Measurements from ENCODE around the gene LRMDA. TPM values are rescaled to one million over a fixed set of nuclear protein-coding genes. Genes with fewer than 3 reads are reported as not detected.
"Not testable (repeated sequence)": the region's sequence is repeated elsewhere in the genome, so short reads cannot be mapped to it uniquely, and the experiment has no call there.

Gene LRMDA
- polyA plus RNA-seq, 1 donor (not counting 4 experiments of a cell fraction or from before 2014, with no cell fraction given), result not detected

DNA sequence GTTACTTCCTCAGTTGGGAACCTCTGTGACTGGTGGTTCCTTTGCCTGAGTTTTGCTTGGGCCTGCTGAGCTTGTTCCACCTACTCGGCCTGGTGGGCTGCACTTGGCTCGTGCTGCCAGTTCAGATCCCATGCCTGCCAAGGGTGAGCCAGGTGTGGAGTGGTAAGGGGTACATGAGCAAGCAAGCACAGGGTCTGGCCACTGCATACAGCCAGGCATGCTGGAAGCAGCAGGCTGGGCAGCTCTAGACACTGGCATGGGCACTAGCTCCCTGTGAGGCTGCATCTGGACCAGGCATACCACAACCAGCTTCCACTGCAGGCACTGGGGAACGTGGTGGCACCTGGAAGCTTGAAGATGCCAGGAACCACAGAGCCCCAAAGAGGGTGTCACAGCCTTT, 624.0 kb downstream of the LRMDA start:
- H3K27ac ChIP-seq (ENCODE audit: control insufficient read depth, insufficient read depth, low read length), result no peak overlapping the region
- dilution Hi-C loops (cut with MboI; ENCODE audit: extremely low pct_ligation_motif_present, low sequenced_read_pairs), result no loop called here

DNA sequence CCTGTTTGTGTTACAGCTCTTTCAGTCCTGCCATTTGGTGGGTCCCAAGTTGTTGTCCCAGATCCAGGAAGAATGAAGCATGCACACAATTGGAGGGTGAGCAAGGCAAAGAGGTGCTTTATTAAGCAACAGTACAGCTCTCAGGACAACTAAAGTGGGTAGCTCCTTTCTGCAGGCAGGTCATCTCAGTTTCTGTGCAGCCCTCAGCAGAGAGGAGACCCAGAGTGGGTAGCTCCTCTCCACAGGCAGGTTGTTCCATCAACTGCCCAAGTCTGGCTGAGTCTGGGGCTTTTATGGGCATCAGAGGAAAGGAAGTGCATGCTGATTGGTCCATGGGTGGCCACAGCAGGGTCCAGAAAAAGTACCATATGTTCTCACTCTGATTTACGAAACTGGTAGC, 624.5 kb downstream of the LRMDA start:
- dilution Hi-C loops (cut with MboI; ENCODE audit: extremely low pct_ligation_motif_present, low sequenced_read_pairs), result no loop called here
- H3K36me3 ChIP-seq (ENCODE audit: control insufficient read depth in 2 of 2, extremely low read depth in 1 of 2, insufficient read depth in 2 of 2, low read length in 2 of 2), result no peaks in the 10 kb centered on the region
- no peak overlapping the region for H3K4me2 ChIP-seq (ENCODE audit: control insufficient read depth, extremely low read depth, insufficient read depth, low read depth, low read length)
- no peaks in the 10 kb centered on the region for H3K9me1 ChIP-seq (ENCODE audit: control insufficient read depth, extremely low read depth, insufficient read depth, low read length)
- H3K4me3 ChIP-seq (ENCODE audit: control insufficient read depth in 2 of 3, extremely low read depth in 1 of 3, insufficient read depth in 2 of 3, low read depth in 1 of 3, low read length in 3 of 3), result no peak overlapping the region
- no peaks in the 10 kb centered on the region for H3K4me1 ChIP-seq (ENCODE audit: control insufficient read depth, extremely low read depth, insufficient read depth, low read length)
- H3K9me3 ChIP-seq (ENCODE audit: control insufficient read depth, low read depth, low read length), result no peaks in the 10 kb centered on the region
- H3K27me3 ChIP-seq (ENCODE audit: control insufficient read depth, extremely low read depth, insufficient read depth, low read length), result peaks cover 3% of the 10 kb centered on the region
- TF ChIP-seq, protein P1, sequence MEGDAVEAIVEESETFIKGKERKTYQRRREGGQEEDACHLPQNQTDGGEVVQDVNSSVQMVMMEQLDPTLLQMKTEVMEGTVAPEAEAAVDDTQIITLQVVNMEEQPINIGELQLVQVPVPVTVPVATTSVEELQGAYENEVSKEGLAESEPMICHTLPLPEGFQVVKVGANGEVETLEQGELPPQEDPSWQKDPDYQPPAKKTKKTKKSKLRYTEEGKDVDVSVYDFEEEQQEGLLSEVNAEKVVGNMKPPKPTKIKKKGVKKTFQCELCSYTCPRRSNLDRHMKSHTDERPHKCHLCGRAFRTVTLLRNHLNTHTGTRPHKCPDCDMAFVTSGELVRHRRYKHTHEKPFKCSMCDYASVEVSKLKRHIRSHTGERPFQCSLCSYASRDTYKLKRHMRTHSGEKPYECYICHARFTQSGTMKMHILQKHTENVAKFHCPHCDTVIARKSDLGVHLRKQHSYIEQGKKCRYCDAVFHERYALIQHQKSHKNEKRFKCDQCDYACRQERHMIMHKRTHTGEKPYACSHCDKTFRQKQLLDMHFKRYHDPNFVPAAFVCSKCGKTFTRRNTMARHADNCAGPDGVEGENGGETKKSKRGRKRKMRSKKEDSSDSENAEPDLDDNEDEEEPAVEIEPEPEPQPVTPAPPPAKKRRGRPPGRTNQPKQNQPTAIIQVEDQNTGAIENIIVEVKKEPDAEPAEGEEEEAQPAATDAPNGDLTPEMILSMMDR (optimal IDR thresholded peaks at IDR 0.05 in 1 of 3, IDR thresholded peaks at IDR 0.05 in 1 of 3, conservative IDR thresholded peaks at IDR 0.05 in 1 of 3; ENCODE audit: extremely low read depth in 1 of 3, insufficient read depth in 2 of 3, low read length in 3 of 3), result no peak
- no peak for TF ChIP-seq EZH2 (IDR thresholded peaks at IDR 0.05; ENCODE audit: low read length)
- no peak overlapping the region for H2AFZ ChIP-seq (ENCODE audit: control insufficient read depth, low read length)
- no peaks in the 10 kb centered on the region for H3K79me2 ChIP-seq (ENCODE audit: control insufficient read depth, insufficient read depth, low read length)
- H3K27ac ChIP-seq (ENCODE audit: control insufficient read depth, insufficient read depth, low read length), result no peak overlapping the region
- H4K20me1 ChIP-seq (ENCODE audit: control insufficient read depth, extremely low read depth, insufficient read depth, low read length), result no peaks in the 10 kb centered on the region
- DNase-seq (ENCODE audit: low read depth, low spot score) (no peak), FAIRE-seq (no peak)
- no peak overlapping the region for H3K9ac ChIP-seq (ENCODE audit: control insufficient read depth, extremely low read depth, insufficient read depth, low read length)

More for the DNA sequence above, 624.0 kb downstream of the LRMDA start:
- Histone ChIP-seq H3K79me2 (ENCODE audit: control insufficient read depth, insufficient read depth, low read length) (no peaks in the 10 kb centered on the region), H3K4me1 (ENCODE audit: control insufficient read depth, extremely low read depth, insufficient read depth, low read length) (no peaks in the 10 kb centered on the region), H2AFZ (ENCODE audit: control insufficient read depth, low read length) (no peak overlapping the region), H3K9me1 (ENCODE audit: control insufficient read depth, extremely low read depth, insufficient read depth, low read length) (no peaks in the 10 kb centered on the region), H3K36me3 (ENCODE audit: control insufficient read depth in 2 of 2, extremely low read depth in 1 of 2, insufficient read depth in 2 of 2, low read length in 2 of 2) (no peaks in the 10 kb centered on the region), H3K27me3 (ENCODE audit: control insufficient read depth, extremely low read depth, insufficient read depth, low read length) (peaks cover 3% of the 10 kb centered on the region), H4K20me1 (ENCODE audit: control insufficient read depth, extremely low read depth, insufficient read depth, low read length) (no peaks in the 10 kb centered on the region), H3K4me3 (ENCODE audit: control insufficient read depth in 2 of 3, extremely low read depth in 1 of 3, insufficient read depth in 2 of 3, low read depth in 1 of 3, low read length in 3 of 3) (no peak overlapping the region), H3K4me2 (ENCODE audit: control insufficient read depth, extremely low read depth, insufficient read depth, low read depth, low read length) (no peak overlapping the region), H3K9me3 (ENCODE audit: control insufficient read depth, low read depth, low read length) (no peaks in the 10 kb centered on the region), H3K9ac (ENCODE audit: control insufficient read depth, extremely low read depth, insufficient read depth, low read length) (no peak overlapping the region)
- no peak for DNase-seq (ENCODE audit: low read depth, low spot score)
- TF ChIP-seq, protein P1 (optimal IDR thresholded peaks at IDR 0.05 in 1 of 3, IDR thresholded peaks at IDR 0.05 in 1 of 3, conservative IDR thresholded peaks at IDR 0.05 in 1 of 3; ENCODE audit: extremely low read depth in 1 of 3, insufficient read depth in 2 of 3, low read length in 3 of 3), result no peak
- no peak for TF ChIP-seq EZH2 (IDR thresholded peaks at IDR 0.05; ENCODE audit: low read length)
- no peak for FAIRE-seq

DNA sequence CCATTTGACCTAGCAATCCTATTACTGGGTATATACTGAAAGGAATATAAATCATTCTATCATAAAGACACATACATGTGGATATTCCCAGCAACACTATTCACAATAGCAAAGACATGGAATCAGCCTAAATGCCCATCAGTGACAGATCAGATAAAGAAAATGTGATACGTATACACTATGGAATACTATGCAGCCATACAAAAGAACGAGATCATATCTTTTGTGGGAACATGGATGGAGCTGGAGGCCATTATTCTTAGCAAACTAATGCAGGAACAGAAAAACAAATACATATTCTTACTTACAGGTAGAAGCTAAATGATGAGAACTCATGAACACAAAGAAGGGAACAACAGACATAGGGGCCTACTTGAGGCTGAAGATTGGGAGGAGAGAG, 629.6 kb downstream of the LRMDA start:
- H4K20me1 ChIP-seq (ENCODE audit: control insufficient read depth, extremely low read depth, insufficient read depth, low read length); H3K27ac ChIP-seq (ENCODE audit: control insufficient read depth, insufficient read depth, low read length); H3K4me2 ChIP-seq (ENCODE audit: control insufficient read depth, extremely low read depth, insufficient read depth, low read depth, low read length); H3K4me3 ChIP-seq (ENCODE audit: control insufficient read depth in 2 of 3, extremely low read depth in 1 of 3, insufficient read depth in 2 of 3, low read depth in 1 of 3, low read length in 3 of 3); FAIRE-seq; H3K36me3 ChIP-seq (ENCODE audit: control insufficient read depth in 2 of 2, extremely low read depth in 1 of 2, insufficient read depth in 2 of 2, low read length in 2 of 2); H3K9ac ChIP-seq (ENCODE audit: control insufficient read depth, extremely low read depth, insufficient read depth, low read length); H3K9me3 ChIP-seq (ENCODE audit: control insufficient read depth, low read depth, low read length); H3K79me2 ChIP-seq (ENCODE audit: control insufficient read depth, insufficient read depth, low read length); H3K27me3 ChIP-seq (ENCODE audit: control insufficient read depth, extremely low read depth, insufficient read depth, low read length); DNase-seq (ENCODE audit: low read depth, low spot score); H2AFZ ChIP-seq (ENCODE audit: control insufficient read depth, low read length); H3K4me1 ChIP-seq (ENCODE audit: control insufficient read depth, extremely low read depth, insufficient read depth, low read length); H3K9me1 ChIP-seq (ENCODE audit: control insufficient read depth, extremely low read depth, insufficient read depth, low read length); dilution Hi-C loops (cut with MboI; ENCODE audit: extremely low pct_ligation_motif_present, low sequenced_read_pairs): not testable (repeated sequence)

Data from keratinocyte (primary cell).